Upper lobe of left lung (tissue), 6 donors: Measurements from ENCODE around the gene DLD. TPM values are rescaled to one million over a fixed set of nuclear protein-coding genes. Genes with fewer than 3 reads are reported as not detected.

Source experiments
- ATAC-seq, 2 donors: fragments of 200-7000 bp; cut with Tn5 transposase; one replicate each; pipeline ENCODE4 v1.9.1; 2022; ENCODE audit warnings: mild to moderate bottlenecking in 2 of 2, moderate library complexity in 2 of 2; ENCODE audit not compliant: low FRiP score in 2 of 2
- DNase-seq, 2 donors: peaks; one replicate each; pipeline ENCODE4 v3.0.0-alpha.2; 2019 to 2020
- H3K27ac ChIP-seq, 4 donors: fragments of 200-600 bp; sonication (generic); one replicate each; pipeline ENCODE4 v1.5.1; 2016 to 2019
- H3K27me3 ChIP-seq, 4 donors: fragments of 200-600 bp; sonication (generic); one replicate each; pipeline ENCODE4 v1.5.1; 2017 to 2019
- H3K36me3 ChIP-seq, 4 donors: fragments of 200-600 bp; sonication (generic); one replicate each; pipeline ENCODE4 v1.5.1; 2016 to 2019
- H3K4me1 ChIP-seq, 4 donors: fragments of 200-600 bp; sonication (generic); one replicate each; pipeline ENCODE4 v1.5.1; 2018 to 2019
- H3K4me3 ChIP-seq, 4 donors: fragments of 200-600 bp; sonication (generic); one replicate each; pipeline ENCODE4 v1.5.1; 2017 to 2019; ENCODE audit warnings: mild to moderate bottlenecking in 2 of 4, moderate library complexity in 1 of 4
- H3K9me3 ChIP-seq, 4 donors: fragments of 200-600 bp; sonication (generic); one replicate each; pipeline ENCODE4 v1.5.1; 2018 to 2019
- CTCF ChIP-seq, 6 experiments: fragments of 450-650 bp in 4 of 6; fragments of 200-600 bp in 2 of 6; sonication (generic) in 2 of 6; IDR thresholded peaks; one replicate each; pipeline ENCODE4 v1.5.1; 2016 to 2019; ENCODE audit warnings: antibody characterized with exemption in 6 of 6
- EP300 ChIP-seq, 4 donors: sonication (generic); formaldehyde crosslinking; IDR thresholded peaks; one replicate each; pipeline ENCODE4 v1.5.1; 2017; ENCODE audit warnings: antibody characterized with exemption in 4 of 4, control low read depth in 2 of 4
- POLR2A ChIP-seq, 4 donors: fragments of 450-650 bp; IDR thresholded peaks; one replicate each; pipeline ENCODE4 v1.5.1; 2016 to 2017; ENCODE audit warnings: antibody characterized with exemption in 4 of 4, mild to moderate bottlenecking in 2 of 4
- POLR2AphosphoS5 ChIP-seq, 2 donors: sonication (generic); formaldehyde crosslinking; IDR thresholded peaks; one replicate each; pipeline ENCODE4 v1.5.1; 2017; ENCODE audit warnings: antibody characterized with exemption in 2 of 2
- WGBS, 2 donors: methylation state at CpG; one replicate each; pipeline ENCODE4 v1.1.5; 2017 to 2018; 5-methylcytosine and 5-hydroxymethylcytosine counted together
- total RNA-seq, 6 donors: library from RNA; depleted of rRNA in 4 of 6; stranded (reverse); fragments of >200 nt in 4 of 6; gene quantifications; one replicate each; pipeline versions ENCODE4 v1.1.0 to v1.2.1, GENCODE V29; 2016 to 2021
- donor health status: DM: no; HTN: no; CAD: no; lungs with moderate emphysema.
- donor health status: DM: no; HTN: yes; CAD: no; lungs with severe emphysema.

DLD gene
- total RNA-seq, 6 donors from 2014 or later, result 21.3 to 62.9 (median 52.9) TPM

GRCh38 chr7:107860279-107860961 lies 30.6 kb upstream of the DLD start:
- no peak overlapping the region for H3K4me3 ChIP-seq
- H3K36me3 ChIP-seq, result no peaks in the 10 kb centered on the region
- no peaks in the 10 kb centered on the region for H3K27me3 ChIP-seq
- ATAC-seq (no peak), DNase-seq (no peak)
- 71 to 75% methylated on average over 9 of the region's 9 CpGs for WGBS, 2 donors
- no peak overlapping the region for H3K27ac ChIP-seq
- H3K9me3 ChIP-seq, result no peaks in the 10 kb centered on the region
- no peak for TF ChIP-seq EP300 (IDR thresholded peaks at IDR 0.05)
- TF ChIP-seq POLR2A (IDR thresholded peaks at IDR 0.05), result no peak
- TF ChIP-seq CTCF (IDR thresholded peaks at IDR 0.05), result no peak
- TF ChIP-seq POLR2AphosphoS5 (IDR thresholded peaks at IDR 0.05), result no peak
- H3K4me1 ChIP-seq, result peaks cover 0 to 13% (median 3%) of the 10 kb centered on the region in 4 donors

- DNase-seq (no peak), ATAC-seq (no peak)
- WGBS, 2 donors, result 74 to 82% methylated on average over 6 of the region's 6 CpGs
- Histone ChIP-seq H3K9me3 (no peaks in the 10 kb centered on the region), H3K36me3 (no peaks in the 10 kb centered on the region), H3K27ac (no peak overlapping the region), H3K4me1 (peaks cover 0 to 13% (median 3%) of the 10 kb centered on the region in 4 donors), H3K4me3 (no peak overlapping the region), H3K27me3 (no peaks in the 10 kb centered on the region)
- TF ChIP-seq POLR2A (IDR thresholded peaks at IDR 0.05), result no peak
- no peak for TF ChIP-seq CTCF (IDR thresholded peaks at IDR 0.05)
- no peak for TF ChIP-seq POLR2AphosphoS5 (IDR thresholded peaks at IDR 0.05)
- no peak for TF ChIP-seq EP300 (IDR thresholded peaks at IDR 0.05)
Observed at GRCh38 chr7:107860981-107861652, 29.9 kb upstream of the DLD start.

GRCh38 chr7:107865956-107866775 lies 24.8 kb upstream of the DLD start:
- WGBS, 2 donors, result 92 to 93% methylated on average over 1 of the region's 1 CpG
- no peak for TF ChIP-seq CTCF (IDR thresholded peaks at IDR 0.05)
- TF ChIP-seq POLR2AphosphoS5 (IDR thresholded peaks at IDR 0.05), result no peak
- no peak for TF ChIP-seq EP300 (IDR thresholded peaks at IDR 0.05)
- TF ChIP-seq POLR2A (IDR thresholded peaks at IDR 0.05), result no peak
- H3K27ac ChIP-seq, result no peak overlapping the region
- no peaks in the 10 kb centered on the region for H3K9me3 ChIP-seq
- no peaks in the 10 kb centered on the region for H3K27me3 ChIP-seq
- ATAC-seq (no peak), DNase-seq (no peak)
- no peak overlapping the region for H3K4me3 ChIP-seq
- H3K36me3 ChIP-seq, result no peaks in the 10 kb centered on the region
- no peaks in the 10 kb centered on the region for H3K4me1 ChIP-seq

GRCh38 chr7:107867858-107868466 lies 23.0 kb upstream of the DLD start:
- WGBS, 2 donors, result 63 to 67% methylated on average over 3 of the region's 3 CpGs
- no peaks in the 10 kb centered on the region for H3K36me3 ChIP-seq
- no peaks in the 10 kb centered on the region for H3K9me3 ChIP-seq
- DNase-seq (no peak), ATAC-seq (no peak)
- no peaks in the 10 kb centered on the region for H3K27me3 ChIP-seq
- H3K4me1 ChIP-seq, result no peaks in the 10 kb centered on the region
- no peak for TF ChIP-seq CTCF (IDR thresholded peaks at IDR 0.05)
- TF ChIP-seq POLR2A (IDR thresholded peaks at IDR 0.05), result no peak
- TF ChIP-seq EP300 (IDR thresholded peaks at IDR 0.05), result no peak
- TF ChIP-seq POLR2AphosphoS5 (IDR thresholded peaks at IDR 0.05), result no peak
- H3K27ac ChIP-seq, result no peak overlapping the region
- H3K4me3 ChIP-seq, result no peak overlapping the region
